MG63 (cell line): ENCODE data around the gene SRSF11. TPM values are rescaled to one million over a fixed set of nuclear protein-coding genes. Genes with fewer than 3 reads are reported as not detected.
"Not testable (repeated sequence)": the region's sequence is repeated elsewhere in the genome, so short reads cannot be mapped to it uniquely, and the experiment has no call there.

Source experiments
- DNase-seq: peaks from one replicate; pipeline ENCODE4 v3.0.0-alpha.2; 2020
- H3K27me3 ChIP-seq: fragments of 250-450 bp; sonication (Bioruptor Pico); 2 replicates; pipeline ENCODE4 v1.5.1; 2020; ENCODE audit warnings: mild to moderate bottlenecking, moderate library complexity
- H3K36me3 ChIP-seq: fragments of 250-450 bp; sonication (Bioruptor Pico); 2 replicates; pipeline ENCODE4 v1.5.1; 2020; ENCODE audit warnings: mild to moderate bottlenecking, moderate library complexity
- H3K4me3 ChIP-seq: fragments of 250-450 bp; sonication (Bioruptor Pico); 2 replicates; pipeline ENCODE4 v1.5.1; 2020; ENCODE audit warnings: mild to moderate bottlenecking, moderate library complexity
- H3K9me3 ChIP-seq: fragments of 250-450 bp; sonication (Bioruptor Pico); 2 replicates; pipeline ENCODE4 v1.5.1; 2020; ENCODE audit warnings: mild to moderate bottlenecking, moderate library complexity
- total RNA-seq: library from RNA; depleted of rRNA; stranded (reverse); fragments of >200 nt; shearing (Covaris generic); gene quantifications from 2 replicates; pipeline ENCODE4 v1.2.3, GENCODE V29; 2014; ENCODE audit warnings: low replicate concordance; rRNA removed

Gene SRSF11
- total RNA-seq = 83.5 and 146 TPM in 2 replicates

GRCh38 chr1:70221238-70222121 lies at the start of gene SRSF11:
SRSF11 (plus strand) TSS chr1:70221380; CDS start chr1:70221637, 257 bp downstream.
- peaks cover 52% of the 10 kb centered on the region for H3K36me3 ChIP-seq
- peak; percentile 96 for DNase-seq

GRCh38 chr1:70171512-70171911 lies 49.7 kb upstream of the SRSF11 start:
- peaks cover 2% of the 10 kb centered on the region; the same call in 1 of the 2 replicates for H3K36me3 ChIP-seq
- no peak overlapping the region for H3K4me3 ChIP-seq
- no peaks in the 10 kb centered on the region for H3K9me3 ChIP-seq
- no peak for DNase-seq
- no peaks in the 10 kb centered on the region for H3K27me3 ChIP-seq

More at GRCh38 chr1:70221238-70222121, at the start of gene SRSF11:
- no peaks in the 10 kb centered on the region for H3K27me3 ChIP-seq
- peak within 1 kb of the TSS; percentile 71 for H3K4me3 ChIP-seq
- no peaks in the 10 kb centered on the region for H3K9me3 ChIP-seq

- H3K4me3 ChIP-seq, H3K27me3 ChIP-seq, DNase-seq, H3K9me3 ChIP-seq, H3K36me3 ChIP-seq: not testable (repeated sequence)
These were observed 36.0 kb upstream of the SRSF11 start for GRCh38 chr1:70185181-70185580.

GRCh38 chr1:70188522-70188921 lies 32.7 kb upstream of the SRSF11 start:
- no peak for DNase-seq
- Histone ChIP-seq H3K9me3 (no peaks in the 10 kb centered on the region), H3K36me3 (no peaks in the 10 kb centered on the region), H3K27me3 (no peaks in the 10 kb centered on the region), H3K4me3 (no peak overlapping the region)

- Histone ChIP-seq H3K27me3 (no peaks in the 10 kb centered on the region), H3K4me3 (no peak overlapping the region), H3K9me3 (no peaks in the 10 kb centered on the region), H3K36me3 (no peaks in the 10 kb centered on the region)
- no peak for DNase-seq
These were observed 31.0 kb upstream of the SRSF11 start for GRCh38 chr1:70190180-70190579.

GRCh38 chr1:70192446-70192845 lies 28.7 kb upstream of the SRSF11 start:
- not testable (repeated sequence) for H3K9me3 ChIP-seq, H3K36me3 ChIP-seq, DNase-seq, H3K27me3 ChIP-seq, H3K4me3 ChIP-seq

GRCh38 chr1:70194601-70195000 lies 26.6 kb upstream of the SRSF11 start:
- Histone ChIP-seq H3K27me3 (no peaks in the 10 kb centered on the region), H3K36me3 (no peaks in the 10 kb centered on the region), H3K4me3 (no peak overlapping the region), H3K9me3 (no peaks in the 10 kb centered on the region)
- no peak for DNase-seq

- no peaks in the 10 kb centered on the region for H3K9me3 ChIP-seq
- no peak overlapping the region for H3K4me3 ChIP-seq
- H3K36me3 ChIP-seq = no peaks in the 10 kb centered on the region
- no peak for DNase-seq
- H3K27me3 ChIP-seq = no peaks in the 10 kb centered on the region
These were observed 25.8 kb upstream of the SRSF11 start for GRCh38 chr1:70195342-70195741.

GRCh38 chr1:70196333-70196732 lies 24.8 kb upstream of the SRSF11 start:
- DNase-seq = no peak
- Histone ChIP-seq H3K4me3 (no peak overlapping the region), H3K9me3 (no peaks in the 10 kb centered on the region), H3K27me3 (no peaks in the 10 kb centered on the region), H3K36me3 (0 out of 2 replicates have a peak, but pooled peaks cover 4% of the 10 kb centered on the region)

GRCh38 chr1:70200065-70200464 lies 21.1 kb upstream of the SRSF11 start:
- Histone ChIP-seq H3K36me3 (peaks cover 6% of the 10 kb centered on the region; the same call in 1 of the 2 replicates), H3K27me3 (no peaks in the 10 kb centered on the region), H3K4me3 (no peak overlapping the region), H3K9me3 (no peaks in the 10 kb centered on the region)
- no peak for DNase-seq

- no peaks in the 10 kb centered on the region for H3K27me3 ChIP-seq
- H3K36me3 ChIP-seq = peaks cover 10% of the 10 kb centered on the region
- no peaks in the 10 kb centered on the region for H3K9me3 ChIP-seq
- no peak for DNase-seq
- no peak overlapping the region for H3K4me3 ChIP-seq
These were observed 18.9 kb upstream of the SRSF11 start for GRCh38 chr1:70202173-70202758.

GRCh38 chr1:70204139-70204538 lies 17.0 kb upstream of the SRSF11 start:
- Histone ChIP-seq H3K27me3 (no peaks in the 10 kb centered on the region), H3K9me3 (no peaks in the 10 kb centered on the region), H3K36me3 (peaks cover 21% of the 10 kb centered on the region), H3K4me3 (peak overlapping the region; percentile 76)
- no peak for DNase-seq

- no peak for DNase-seq
- H3K27me3 ChIP-seq = no peaks in the 10 kb centered on the region
- H3K4me3 ChIP-seq = peak overlapping the region; percentile 76
- H3K36me3 ChIP-seq = peaks cover 21% of the 10 kb centered on the region
- H3K9me3 ChIP-seq = no peaks in the 10 kb centered on the region
These were observed 16.6 kb upstream of the SRSF11 start for GRCh38 chr1:70204600-70204999.

- Histone ChIP-seq H3K4me3 (peak overlapping the region; percentile 76), H3K9me3 (no peaks in the 10 kb centered on the region), H3K27me3 (no peaks in the 10 kb centered on the region), H3K36me3 (peaks cover 21% of the 10 kb centered on the region)
- no peak for DNase-seq
These were observed 16.1 kb upstream of the SRSF11 start for GRCh38 chr1:70205071-70205433.

- peak; percentile 96 for DNase-seq
- peak within 1 kb of the TSS; percentile 76 for H3K4me3 ChIP-seq
- H3K36me3 ChIP-seq = peaks cover 20% of the 10 kb centered on the region
- H3K27me3 ChIP-seq = no peaks in the 10 kb centered on the region
- H3K9me3 ChIP-seq = no peaks in the 10 kb centered on the region
These were observed 15.6 kb upstream of the SRSF11 start, which contains the start of gene LRRC40 for GRCh38 chr1:70205434-70206118. LRRC40 (minus strand) TSS chr1:70205579; CDS start chr1:70205540, 39 bp downstream.

- Histone ChIP-seq H3K36me3 (peaks cover 22% of the 10 kb centered on the region), H3K4me3 (peak overlapping the region; percentile 76)
- not testable (repeated sequence) for H3K9me3 ChIP-seq, DNase-seq, H3K27me3 ChIP-seq
These were observed 14.3 kb upstream of the SRSF11 start for GRCh38 chr1:70206833-70207232.

GRCh38 chr1:70207492-70207891 lies 13.7 kb upstream of the SRSF11 start:
- H3K27me3 ChIP-seq = no peaks in the 10 kb centered on the region
- no peaks in the 10 kb centered on the region for H3K9me3 ChIP-seq
- DNase-seq = no peak
- H3K36me3 ChIP-seq = peaks cover 25% of the 10 kb centered on the region
- no peak overlapping the region for H3K4me3 ChIP-seq
